Panc1 (cell line): ENCODE data around the gene RAP1GAP2. TPM values are rescaled to one million over a fixed set of nuclear protein-coding genes. Genes with fewer than 3 reads are reported as not detected.

Experiments used
- ATAC-seq: fragments of 200-7000 bp; cut with Tn5 transposase; 2 replicates; pipeline ENCODE4 v1.9.1; 2020; ENCODE audit warnings: mild to moderate bottlenecking, moderate library complexity
- BruUV-seq: library from RNA; stranded (reverse); fragments of 400-500 nt; replicated peaks from 2 replicates; lab custom pipeline; 2021; lab: Mats Ljungman, UMichigan
- CTCF ChIA-PET: fragments of 300-600 bp; sonication (Branson Sonifier 250); formaldehyde crosslinking; loops from one replicate; lab custom pipeline; 2022; ENCODE audit warnings: antibody characterized with exemption; lab: Charles Lee
- POLR2A ChIA-PET: fragments of 300-600 bp; sonication (Branson Sonifier 250); formaldehyde crosslinking; loops from one replicate; lab custom pipeline; 2022; ENCODE audit warnings: antibody characterized with exemption; lab: Charles Lee
- DNase-seq: peaks from one replicate; pipeline ENCODE4 v3.0.0-alpha.2; 2010; ENCODE audit warnings: low read depth, low spot score
- H3K27ac ChIP-seq: 2 replicates; pipeline ENCODE4 v1.5.1; 2011; ENCODE audit warnings: mild to moderate bottlenecking, low read length, inconsistent platforms
- H3K27me3 ChIP-seq: fragments of 200-500 bp; sonication (Bioruptor generic); 2 replicates; pipeline ENCODE4 v1.6.0; 2014; ENCODE audit warnings: low read length, inconsistent platforms; ENCODE audit not compliant: control insufficient read depth, insufficient read depth
- H3K36me3 ChIP-seq: fragments of 200-500 bp; sonication (Bioruptor generic); 2 replicates; pipeline ENCODE4 v1.5.1; 2014; ENCODE audit warnings: inconsistent platforms, mild to moderate bottlenecking, low read length, moderate library complexity; ENCODE audit not compliant: control insufficient read depth, insufficient read depth
- H3K4me1 ChIP-seq: 2 replicates; pipeline ENCODE4 v1.5.1; 2011; ENCODE audit warnings: inconsistent platforms, mild to moderate bottlenecking, low read length, moderate library complexity; ENCODE audit not compliant: control insufficient read depth, insufficient read depth
- H3K4me3 ChIP-seq, 2 experiments: 2 replicates each; pipeline ENCODE4 v1.5.1; 2011 to 2012; ENCODE audit warnings: low read depth in 2 of 2, low read length in 2 of 2, mild to moderate bottlenecking in 2 of 2, inconsistent platforms in 1 of 2, moderate library complexity in 1 of 2
- H3K9me3 ChIP-seq: fragments of 200-500 bp; sonication (Bioruptor generic); 2 replicates; pipeline ENCODE4 v1.5.1; 2014; ENCODE audit warnings: low read depth, mild to moderate bottlenecking, inconsistent platforms, low read length, moderate library complexity; ENCODE audit not compliant: control insufficient read depth, insufficient read depth
- CTCF ChIP-seq: fragments of 450-650 bp; IDR thresholded peaks from 2 replicates; pipeline ENCODE4 v1.5.1; 2017; ENCODE audit warnings: mild to moderate bottlenecking
- POLR2AphosphoS5 ChIP-seq: IDR thresholded peaks from 2 replicates; pipeline ENCODE4 v1.6.1; 2012; ENCODE audit warnings: mild to moderate bottlenecking, low read depth, low read length, moderate library complexity
- REST ChIP-seq, 2 experiments: IDR thresholded peaks; 2 replicates each; pipeline ENCODE4 v1.6.1; 2011 to 2012; ENCODE audit warnings: low read depth in 2 of 2, control low read depth in 1 of 2, low read length in 1 of 2, mild to moderate bottlenecking in 1 of 2, moderate library complexity in 1 of 2; ENCODE audit not compliant: insufficient read depth in 1 of 2
- SIN3A ChIP-seq: IDR thresholded peaks from 2 replicates; pipeline ENCODE4 v1.6.1; 2012; ENCODE audit warnings: low read depth, mild to moderate bottlenecking, low read length, moderate library complexity, borderline replicate concordance; ENCODE audit not compliant: insufficient read depth
- TCF7L2 ChIP-seq: IDR thresholded peaks from 2 replicates; pipeline ENCODE4 v1.6.1; 2011; ENCODE audit warnings: mild to moderate bottlenecking, low read depth, low read length, inconsistent platforms
- in situ Hi-C: cut with HindIII; loops from 2 replicates; pipeline ENCODE4 v1.10.0; 2016; ENCODE audit warnings: low sequenced_read_pairs, low pct_unique_long_range_greater_than_20kb
- intact Hi-C: fragments of 100-400 bp; cut with micrococcal nuclease; formaldehyde crosslinking; loops from one replicate; pipeline ENCODE4 v1.10.0; 2022; ENCODE audit not compliant: unreplicated experiment
- total RNA-seq: library from RNA; stranded (reverse); gene quantifications from one replicate; pipeline ENCODE4 v1.2.1, GENCODE V29; 2021; ENCODE audit not compliant: unreplicated experiment

The RAP1GAP2 gene
- total RNA-seq, 1 experiment from 2014 or later = 10.0 TPM

GRCh38 chr17:2964370-2964769 lies 168.1 kb downstream of the RAP1GAP2 start:
- Histone ChIP-seq H3K4me1 (peaks cover 26% of the 10 kb centered on the region), H3K27me3 (no peaks in the 10 kb centered on the region), H3K36me3 (no peaks in the 10 kb centered on the region), H3K9me3 (no peaks in the 10 kb centered on the region), H3K4me3 (no peak overlapping the region), H3K27ac (no peak overlapping the region)
- ChIA-PET POLR2A (interaction anchor here (0.5 kb wide), 1 partner anchor 937 kb away, joined by 3 read pairs; no protein-coding TSS in a partner anchor), CTCF (no interaction called here)
- intact Hi-C loops = no loop called here
- no peak for ATAC-seq
- in situ Hi-C loops = no loop called here
- no TSS peak for BruUV-seq
- no peak for TF ChIP-seq CTCF
- TF ChIP-seq TCF7L2 = no peak
- no peak for TF ChIP-seq POLR2AphosphoS5
- TF ChIP-seq SIN3A = no peak
- TF ChIP-seq REST (IDR thresholded peaks at IDR 0.05; ENCODE audit: insufficient read depth in 1 of 2, low read depth in 2 of 2, low read length in 1 of 2) = no peak
- no peak for DNase-seq

- H3K27me3 ChIP-seq = no peaks in the 10 kb centered on the region
- intact Hi-C loops (no loop called here), in situ Hi-C loops (no loop called here)
- BruUV-seq = no TSS peak
- no peak for ATAC-seq
- DNase-seq = no peak
- peaks cover 23% of the 10 kb centered on the region for H3K4me1 ChIP-seq
- CTCF ChIA-PET = no interaction called here
- POLR2A ChIA-PET = no interaction called here
- H3K27ac ChIP-seq = no peak overlapping the region
- no peaks in the 10 kb centered on the region for H3K9me3 ChIP-seq
- no peak overlapping the region for H3K4me3 ChIP-seq
- H3K36me3 ChIP-seq = no peaks in the 10 kb centered on the region
- TF ChIP-seq CTCF (no peak), TCF7L2 (no peak), POLR2AphosphoS5 (no peak), SIN3A (no peak), REST (IDR thresholded peaks at IDR 0.05; ENCODE audit: insufficient read depth in 1 of 2, low read depth in 2 of 2, low read length in 1 of 2) (no peak)
Observed at GRCh38 chr17:2964831-2965230, 168.6 kb downstream of the RAP1GAP2 start.
